GM12891 (cell line): ENCODE results near the gene STAT5A.
"Not testable (repeated sequence)": the region's sequence is repeated elsewhere in the genome, so short reads cannot be mapped to it uniquely, and the experiment has no call there.

Experiments
- DNase-seq: peaks from one replicate; pipeline ENCODE4 v3.0.0; 2011; ENCODE audit warnings: low spot score; ENCODE audit not compliant: insufficient read length
- FAIRE-seq: peaks from 2 replicates; lab custom pipeline; 2011; peaks lifted over from hg19 to GRCh38; lab: Jason Lieb, UNC
- PAX5 ChIP-seq: IDR thresholded peaks from 2 replicates; pipeline ENCODE4 v1.6.1; 2011; ENCODE audit warnings: low read length, moderate library complexity, mild to moderate bottlenecking; ENCODE audit not compliant: insufficient read depth, severe bottlenecking
- POLR2A ChIP-seq: IDR thresholded peaks from 2 replicates; pipeline ENCODE4 v1.6.1; 2011; ENCODE audit warnings: low read depth, low read length, control low read depth
- POLR2AphosphoS5 ChIP-seq: IDR thresholded peaks from 2 replicates; pipeline ENCODE4 v1.6.1; 2011; ENCODE audit warnings: low read depth, low read length, control low read depth
- POU2F2 ChIP-seq: IDR thresholded peaks from 2 replicates; pipeline ENCODE4 v1.6.1; 2011; ENCODE audit warnings: low read depth, mild to moderate bottlenecking, control low read depth, low read length, moderate library complexity
- SPI1 ChIP-seq: IDR thresholded peaks from 2 replicates; pipeline ENCODE4 v1.6.1; 2011; ENCODE audit warnings: low read depth, low read length, control low read depth
- TAF1 ChIP-seq: IDR thresholded peaks from 2 replicates; pipeline ENCODE4 v1.6.1; 2011; ENCODE audit warnings: low read depth, low read length, control low read depth

Gene STAT5A

DNA sequence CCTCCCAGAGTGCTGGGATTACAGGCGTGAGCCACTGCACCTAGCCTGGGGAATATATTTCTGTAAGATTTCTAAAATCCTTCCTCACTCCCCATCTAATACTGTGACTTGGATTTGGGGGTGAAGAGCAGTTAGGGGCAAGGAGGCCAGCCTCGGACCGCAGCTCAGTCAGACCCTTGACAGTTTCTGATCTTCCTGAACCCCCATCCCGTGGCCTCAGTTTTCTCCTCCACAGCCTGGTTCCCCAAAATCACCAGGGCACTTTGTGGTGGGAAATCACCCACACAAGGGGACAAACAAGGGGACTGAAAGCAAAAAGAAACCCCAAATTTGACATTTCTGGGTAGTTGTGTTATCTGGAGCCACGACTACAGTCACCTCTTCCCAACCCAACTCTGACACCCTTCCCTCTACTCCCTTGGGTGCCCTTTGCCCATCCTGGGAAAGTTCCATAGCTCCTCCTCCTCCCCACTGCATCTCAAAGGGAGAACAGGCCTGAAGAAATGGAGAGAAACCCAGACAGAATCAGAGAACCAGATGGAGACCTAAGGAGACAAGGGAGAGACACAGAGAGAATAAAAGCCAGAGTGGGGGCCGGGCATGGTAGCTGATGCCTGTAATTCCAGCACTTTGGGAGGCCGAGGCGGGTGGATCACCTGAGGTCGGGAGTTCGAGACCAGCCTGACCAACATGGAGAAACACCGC lies 2.8 kb upstream of the STAT5A start:
- TF ChIP-seq PAX5 (no peak), SPI1 (no peak), POLR2AphosphoS5 (no peak), TAF1 (no peak), POU2F2 (no peak), POLR2A (no peak)
- FAIRE-seq (no peak), DNase-seq (no peak)

DNA sequence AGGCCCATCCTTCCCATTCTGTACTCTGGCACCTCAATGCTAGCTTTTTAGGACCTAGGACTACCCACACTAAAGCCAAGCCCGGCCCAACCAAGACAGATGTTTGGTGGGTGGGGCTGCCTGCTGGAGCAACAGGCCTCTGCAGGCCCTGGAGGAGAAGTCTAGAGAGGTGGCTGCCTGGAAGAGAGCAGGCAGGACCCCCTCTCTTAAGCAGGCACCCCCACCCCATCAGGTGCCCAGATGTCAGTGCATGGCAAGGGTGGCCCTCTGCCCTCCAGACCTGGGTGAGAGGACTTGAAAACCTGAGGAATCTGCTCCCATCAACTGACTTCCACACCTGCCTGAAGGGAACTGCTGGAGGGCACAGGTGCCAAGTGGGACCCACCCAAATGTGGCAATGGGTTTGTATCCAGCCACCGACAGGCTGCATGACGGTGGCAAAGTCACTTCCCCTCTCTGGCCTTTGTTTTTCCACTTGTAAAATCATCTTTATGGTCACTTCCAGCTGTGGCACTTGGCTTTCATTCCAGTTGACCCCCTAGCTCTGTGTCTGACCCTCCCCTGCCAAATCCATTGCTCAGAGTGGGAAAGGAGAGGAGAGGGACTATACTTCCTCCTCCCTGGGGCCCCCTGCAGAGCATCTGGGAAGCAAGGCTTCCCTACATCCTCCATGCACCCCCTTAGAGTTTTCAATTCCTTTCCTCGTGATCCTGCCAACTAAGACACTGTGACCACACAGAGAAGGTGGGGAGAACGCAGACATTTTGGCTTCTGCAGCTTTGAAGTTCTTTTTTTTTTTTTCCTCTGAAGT lies 1.7 kb upstream of the STAT5A start:
- TF ChIP-seq SPI1 (peak; percentile 26; the same call in 1 of the 2 replicates), POU2F2 (no peak), PAX5 (no peak)
- peak; percentile 80 for FAIRE-seq
- no peak for DNase-seq

DNA sequence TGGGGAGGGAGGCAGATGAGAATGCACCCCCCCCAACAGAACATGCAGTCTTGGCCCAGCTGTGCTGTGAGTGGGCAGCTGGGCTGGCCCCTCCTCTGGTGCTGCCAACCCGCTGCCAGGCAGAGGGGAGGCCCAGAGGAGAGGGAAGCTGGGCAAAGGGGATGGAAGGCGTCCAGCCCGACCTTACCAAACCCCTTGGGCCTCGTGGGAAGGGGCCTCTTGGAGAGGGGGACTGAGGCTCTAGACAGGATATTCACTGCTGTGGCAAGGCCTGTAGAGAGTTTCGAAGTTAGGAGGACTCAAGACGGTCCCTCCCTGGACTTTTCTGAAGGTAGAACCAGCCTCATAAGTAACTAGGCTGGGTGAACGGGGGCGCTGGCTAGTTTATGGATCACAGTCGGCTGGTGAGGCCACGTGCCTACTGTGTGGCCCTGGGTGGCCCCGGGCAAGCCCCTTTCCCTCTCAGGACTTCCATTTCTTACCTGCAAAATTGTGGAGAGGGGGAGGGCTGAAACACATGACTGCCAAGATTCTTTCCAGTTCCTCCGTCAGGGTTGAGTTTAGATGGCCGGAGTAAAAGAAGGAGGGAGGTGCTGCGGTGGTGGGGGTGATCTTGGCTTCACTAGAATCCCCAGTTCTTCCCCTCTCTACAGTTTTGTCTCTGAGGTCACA lies 857 bp upstream of the STAT5A start:
- FAIRE-seq, result peak; percentile 82
- TF ChIP-seq TAF1 (0 out of 2 replicates have a peak, but pooled peaks have one; percentile 51), PAX5 (no peak), POLR2A (peak; percentile 67)

DNA sequence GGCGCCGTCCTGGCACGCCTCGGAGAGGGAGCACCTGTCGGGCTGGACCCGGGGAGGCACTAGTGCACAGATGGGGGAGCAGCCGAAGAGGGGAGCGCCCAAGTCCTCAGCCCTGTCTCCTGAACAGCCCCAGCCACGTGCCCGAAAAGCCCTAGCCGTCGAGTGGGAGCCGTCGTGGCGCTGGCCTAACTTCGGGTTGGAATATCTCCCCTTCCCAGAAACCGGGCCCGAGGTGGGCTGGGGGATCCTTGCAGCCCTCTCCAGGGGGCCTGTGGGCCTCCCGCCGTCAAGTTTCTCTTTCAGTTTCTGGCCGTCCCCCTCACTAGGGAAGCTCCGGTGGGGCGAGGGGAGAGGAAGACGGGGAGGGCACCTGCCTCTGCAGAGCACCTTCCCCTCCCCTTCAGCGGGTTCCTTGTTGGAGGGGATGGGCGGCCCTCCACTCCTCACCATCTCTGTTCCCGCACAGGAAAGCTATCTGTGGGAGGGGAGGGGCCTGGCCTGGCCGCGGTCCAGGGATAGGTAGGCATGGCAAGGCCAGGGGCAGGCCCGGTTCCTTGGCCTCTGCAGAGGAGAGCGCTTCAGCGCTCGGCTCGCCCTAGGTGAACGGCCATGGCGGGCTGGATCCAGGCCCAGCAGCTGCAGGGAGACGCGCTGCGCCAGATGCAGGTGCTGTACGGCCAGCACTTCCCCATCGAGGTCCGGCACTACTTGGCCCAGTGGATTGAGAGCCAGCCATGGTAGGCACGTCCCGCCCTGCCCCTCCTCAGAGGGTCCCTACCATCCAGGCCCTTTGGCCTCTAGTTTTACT lies 709 bp downstream of the STAT5A start:
- no peak for TF ChIP-seq PAX5
- TF ChIP-seq POLR2A, result peak; percentile 18; the same call in 1 of the 2 replicates
- peak; percentile 52 for DNase-seq
- no peak for FAIRE-seq

More for the DNA sequence above, 857 bp upstream of the STAT5A start:
- no peak for DNase-seq

DNA sequence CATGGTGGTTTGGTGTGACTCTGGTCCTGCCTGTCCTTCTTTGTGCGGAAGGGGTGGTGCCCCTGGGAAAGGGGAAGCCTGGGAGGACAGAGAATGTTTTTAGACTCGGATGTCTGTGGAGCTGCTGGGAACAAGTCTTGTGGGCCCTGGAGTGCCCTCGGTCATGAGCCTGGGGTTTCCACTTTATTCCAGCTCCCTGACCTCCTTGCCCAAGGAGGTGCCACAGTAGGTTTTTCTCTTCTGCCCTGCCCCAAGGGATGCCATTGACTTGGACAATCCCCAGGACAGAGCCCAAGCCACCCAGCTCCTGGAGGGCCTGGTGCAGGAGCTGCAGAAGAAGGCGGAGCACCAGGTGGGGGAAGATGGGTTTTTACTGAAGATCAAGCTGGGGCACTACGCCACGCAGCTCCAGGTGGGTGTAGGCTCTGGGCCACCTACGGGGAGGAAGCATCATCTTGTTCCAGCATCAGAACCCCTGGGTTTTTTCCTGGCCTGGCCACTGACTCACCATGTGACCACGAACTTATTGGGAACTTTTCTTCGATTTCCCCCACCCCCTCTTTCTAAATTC lies 1.4 kb downstream of the STAT5A start:
- DNase-seq (no peak), FAIRE-seq (no peak)
- TF ChIP-seq POLR2A, result 0 out of 2 replicates have a peak, but pooled peaks have one; percentile 8
- no peak for TF ChIP-seq POLR2AphosphoS5

DNA sequence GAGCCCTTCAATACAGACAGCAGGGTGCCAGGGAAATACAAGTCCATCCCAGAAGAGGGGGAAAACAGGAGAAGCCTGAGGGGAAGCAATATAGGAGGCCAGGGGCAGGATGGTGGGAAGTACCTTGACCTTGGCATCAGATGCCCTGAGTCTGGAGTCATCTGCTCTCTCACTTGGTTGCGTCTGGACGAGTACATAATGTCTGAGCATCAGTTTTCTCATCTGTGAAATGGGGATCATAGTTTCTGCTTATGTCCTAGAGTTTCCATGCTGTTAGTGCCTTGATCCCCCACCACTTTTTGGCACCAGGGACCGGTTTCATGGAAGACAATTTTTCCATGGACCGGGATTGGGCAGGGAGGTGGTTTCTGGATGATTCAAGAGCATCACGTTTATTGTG lies 2.3 kb downstream of the STAT5A start:
- FAIRE-seq, result no peak
- TF ChIP-seq POLR2A, result no peak
- TF ChIP-seq TAF1, result no peak
- no peak for TF ChIP-seq PAX5
- TF ChIP-seq POLR2AphosphoS5, result no peak
- no peak for TF ChIP-seq POU2F2
- no peak for TF ChIP-seq SPI1

DNA sequence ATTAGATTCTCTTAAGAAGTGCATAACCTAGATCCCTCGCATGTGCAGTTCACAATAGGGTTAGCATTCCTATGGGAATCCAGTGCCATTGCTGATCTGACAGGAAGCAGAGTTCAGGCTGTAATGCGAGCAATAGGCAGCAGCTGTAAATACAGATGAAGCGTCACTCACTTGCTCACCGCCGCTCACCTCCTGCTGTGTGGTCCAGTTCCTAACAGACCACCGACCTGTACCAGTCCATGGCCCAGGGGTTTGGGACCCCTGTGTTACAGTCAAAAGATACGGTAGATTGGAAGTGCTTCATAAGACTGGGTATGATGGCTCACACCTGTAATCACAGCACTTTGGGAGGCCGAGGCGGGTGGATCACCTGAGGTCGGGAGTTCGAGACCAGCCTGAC lies 2.8 kb downstream of the STAT5A start:
- TF ChIP-seq TAF1 (no peak), POLR2AphosphoS5 (no peak), POLR2A (no peak)
- FAIRE-seq, result no peak
- no peak for DNase-seq

More for the DNA sequence above, 2.3 kb downstream of the STAT5A start:
- no peak for DNase-seq

DNA sequence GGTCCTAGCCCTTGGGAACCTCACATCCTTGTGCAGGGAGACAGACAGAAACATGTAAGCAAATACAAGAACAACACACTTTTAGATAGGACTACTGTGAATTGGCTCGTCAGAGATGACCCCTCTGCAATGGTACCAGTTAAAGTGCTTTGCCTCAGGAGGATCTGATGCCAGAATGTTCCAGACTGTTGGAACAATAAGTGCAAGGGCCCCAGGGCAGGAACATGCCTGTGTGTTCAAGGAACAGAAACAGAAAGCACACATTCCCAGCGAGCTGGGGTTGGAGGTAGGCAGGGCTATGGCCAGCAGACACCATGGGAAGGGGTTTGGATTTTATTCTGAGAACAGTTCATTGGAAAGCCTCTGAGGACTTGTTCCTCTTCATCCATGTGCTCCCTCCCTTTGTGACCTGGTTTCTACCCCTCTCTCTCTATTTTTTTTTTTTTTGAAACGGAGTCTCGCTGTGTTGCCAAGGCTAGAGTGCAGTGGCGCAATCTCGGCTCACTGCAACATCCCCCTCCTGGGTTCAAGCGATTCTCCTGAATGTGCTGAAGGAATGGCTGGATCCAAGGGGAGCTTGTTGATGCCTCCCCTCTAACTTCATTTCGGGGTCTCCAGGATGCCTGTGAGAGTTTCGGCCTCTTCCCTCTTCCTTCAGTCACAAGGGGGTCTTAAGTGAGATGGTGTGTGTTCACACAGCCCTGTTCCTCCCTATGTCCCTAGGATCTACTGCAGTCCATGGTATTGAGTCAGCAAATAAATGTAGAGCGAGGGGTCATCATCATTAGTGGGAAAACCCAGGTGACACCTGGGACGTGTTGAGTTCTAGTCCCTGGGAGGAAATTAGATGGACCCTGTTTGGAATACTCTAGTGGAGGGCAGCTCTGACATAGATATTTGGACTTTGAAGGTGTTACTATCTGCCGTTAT lies 6.4 kb downstream of the STAT5A start:
- DNase-seq, result no peak
- FAIRE-seq, result no peak

DNA sequence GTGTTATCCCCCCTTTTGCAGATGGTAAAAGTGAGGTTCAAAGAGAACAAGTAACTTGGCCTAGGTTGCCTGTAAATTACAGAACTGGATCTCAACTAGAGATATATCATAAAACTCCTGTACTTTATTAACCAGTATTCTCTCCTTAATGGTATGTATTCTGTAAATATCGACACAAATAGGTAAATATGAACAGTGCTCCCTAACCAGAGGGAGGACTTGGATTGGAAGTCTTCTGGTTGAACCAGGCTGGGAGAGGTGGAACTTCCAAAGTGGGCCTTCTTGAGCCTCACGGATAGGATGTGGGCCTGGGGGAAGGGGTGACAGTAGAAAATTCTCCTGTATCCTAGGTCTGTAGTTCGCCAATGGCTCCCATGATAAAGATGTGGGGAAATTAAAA lies 7.7 kb downstream of the STAT5A start:
- TF ChIP-seq POLR2A, result no peak
- no peak for TF ChIP-seq POLR2AphosphoS5
- no peak for TF ChIP-seq SPI1
- TF ChIP-seq PAX5, result no peak
- TF ChIP-seq POU2F2, result no peak
- no peak for TF ChIP-seq TAF1
- FAIRE-seq, result no peak
- DNase-seq, result no peak

More for the DNA sequence above, 6.4 kb downstream of the STAT5A start:
- TF ChIP-seq POLR2A (no peak), POU2F2 (no peak), PAX5 (no peak), POLR2AphosphoS5 (no peak), SPI1 (no peak), TAF1 (no peak)

DNA sequence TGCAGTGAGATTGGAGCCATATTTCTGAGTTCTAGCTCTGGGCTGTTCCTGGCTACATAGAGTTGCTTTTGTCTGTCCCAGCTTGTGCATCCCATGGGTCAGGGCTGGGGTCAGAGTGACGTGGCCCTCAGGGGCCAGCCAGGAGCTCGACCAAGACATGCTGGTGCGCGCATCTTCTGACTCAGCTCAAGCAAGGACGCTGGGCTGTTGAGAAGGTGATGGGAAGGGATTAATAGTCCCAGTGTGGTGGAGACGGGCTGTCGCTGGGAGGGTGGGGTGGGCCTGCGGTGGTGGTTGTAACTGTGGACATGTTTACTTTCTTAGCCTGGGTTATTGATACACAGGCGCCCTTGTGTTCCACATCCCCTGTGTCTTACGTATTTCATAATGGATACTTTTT lies 9.5 kb downstream of the STAT5A start:
- not testable (repeated sequence) for DNase-seq, FAIRE-seq

DNA sequence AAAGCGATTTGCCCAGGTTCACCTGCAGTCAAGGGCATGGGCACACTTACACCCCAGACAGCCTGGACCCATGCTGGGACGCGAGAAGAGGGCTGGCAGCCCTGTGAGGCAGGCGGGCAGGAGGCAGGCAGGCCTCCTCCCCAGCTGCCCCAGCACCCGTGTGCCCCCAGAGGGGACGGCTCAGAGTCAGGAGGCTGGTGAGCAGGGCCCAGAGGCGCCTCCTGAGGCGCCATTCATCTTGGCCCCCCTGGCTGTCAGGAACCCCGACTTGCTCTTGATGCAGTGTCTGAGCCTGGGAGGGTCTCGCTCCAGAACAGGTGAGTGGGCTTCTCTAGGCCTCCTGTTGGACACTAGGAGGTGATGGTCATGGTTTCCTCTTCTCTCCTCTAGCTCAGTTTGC lies 11.1 kb downstream of the STAT5A start:
- not testable (repeated sequence) for FAIRE-seq

DNA sequence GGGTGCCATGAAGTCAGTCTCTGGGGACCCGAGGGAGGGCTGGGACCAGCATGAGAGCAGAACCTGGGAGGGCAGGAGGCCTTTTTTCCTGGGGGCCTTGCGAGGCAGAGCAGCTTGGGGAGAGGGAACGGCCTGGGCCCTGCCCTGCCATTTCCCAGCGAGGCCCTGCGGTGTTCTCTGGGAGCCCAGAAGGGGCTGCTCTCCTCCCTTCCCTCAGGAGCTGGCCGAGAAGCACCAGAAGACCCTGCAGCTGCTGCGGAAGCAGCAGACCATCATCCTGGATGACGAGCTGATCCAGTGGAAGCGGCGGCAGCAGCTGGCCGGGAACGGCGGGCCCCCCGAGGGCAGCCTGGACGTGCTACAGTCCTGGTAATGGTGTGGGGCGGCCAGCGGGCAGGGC lies 11.6 kb downstream of the STAT5A start:
- FAIRE-seq, DNase-seq: not testable (repeated sequence)

More for the DNA sequence above, 11.1 kb downstream of the STAT5A start:
- not testable (repeated sequence) for DNase-seq
